Adrenal gland (tissue), 5 donors: ENCODE data around the gene EMP1.

Source experiments
- POLR2A ChIP-seq, 2 donors: fragments of 450-650 bp; IDR thresholded peaks; one replicate each; pipeline ENCODE4 v1.6.1; 2017; ENCODE audit warnings: antibody characterized with exemption in 2 of 2, mild to moderate bottlenecking in 2 of 2, moderate library complexity in 1 of 2
- TF ChIP-seq, protein P1 (sequence below), 6 experiments: fragments of 450-650 bp in 4 of 6; fragments of 200-600 bp in 2 of 6; sonication (generic) in 1 of 6; IDR thresholded peaks; 1 replicate in 5 of 6; 2 replicates in 1 of 6; pipeline versions ENCODE4 v1.5.1 to v1.8.0; 2016 to 2021; ENCODE audit warnings: antibody characterized with exemption in 6 of 6, mild to moderate bottlenecking in 2 of 6, moderate library complexity in 1 of 6
- donor health status: DM: no; HTN: no; CAD: no.

DNA sequence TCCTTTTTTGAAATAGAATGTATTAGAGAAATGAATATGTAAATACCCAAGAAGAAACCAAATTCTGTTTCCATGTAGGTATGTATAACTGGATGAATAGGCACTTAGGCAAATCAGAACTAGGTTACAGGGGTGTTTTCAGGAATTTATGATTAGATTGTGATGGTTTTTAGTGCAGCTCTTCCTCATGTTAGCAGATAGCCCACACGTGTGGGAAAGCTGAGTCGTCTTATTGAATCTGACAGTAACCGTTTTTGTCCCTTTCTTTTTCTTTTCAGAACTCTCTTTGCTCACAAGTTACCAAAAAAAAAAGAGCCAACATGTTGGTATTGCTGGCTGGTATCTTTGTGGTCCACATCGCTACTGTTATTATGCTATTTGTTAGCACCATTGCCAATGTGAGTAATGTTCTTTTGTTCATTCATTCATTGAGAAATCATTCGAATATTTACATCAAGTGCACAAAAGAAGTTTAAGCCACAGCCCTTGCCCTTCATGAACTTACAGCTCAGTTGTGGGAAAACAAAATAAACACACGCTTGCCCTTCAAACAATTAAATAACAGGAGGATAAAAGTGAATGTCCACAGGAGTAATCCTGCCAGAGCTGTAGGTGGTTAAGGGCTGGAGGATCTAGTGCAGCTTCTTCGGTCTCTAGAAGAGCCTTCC is 14.8 kb downstream of the EMP1 start:
- TF ChIP-seq, protein P1, sequence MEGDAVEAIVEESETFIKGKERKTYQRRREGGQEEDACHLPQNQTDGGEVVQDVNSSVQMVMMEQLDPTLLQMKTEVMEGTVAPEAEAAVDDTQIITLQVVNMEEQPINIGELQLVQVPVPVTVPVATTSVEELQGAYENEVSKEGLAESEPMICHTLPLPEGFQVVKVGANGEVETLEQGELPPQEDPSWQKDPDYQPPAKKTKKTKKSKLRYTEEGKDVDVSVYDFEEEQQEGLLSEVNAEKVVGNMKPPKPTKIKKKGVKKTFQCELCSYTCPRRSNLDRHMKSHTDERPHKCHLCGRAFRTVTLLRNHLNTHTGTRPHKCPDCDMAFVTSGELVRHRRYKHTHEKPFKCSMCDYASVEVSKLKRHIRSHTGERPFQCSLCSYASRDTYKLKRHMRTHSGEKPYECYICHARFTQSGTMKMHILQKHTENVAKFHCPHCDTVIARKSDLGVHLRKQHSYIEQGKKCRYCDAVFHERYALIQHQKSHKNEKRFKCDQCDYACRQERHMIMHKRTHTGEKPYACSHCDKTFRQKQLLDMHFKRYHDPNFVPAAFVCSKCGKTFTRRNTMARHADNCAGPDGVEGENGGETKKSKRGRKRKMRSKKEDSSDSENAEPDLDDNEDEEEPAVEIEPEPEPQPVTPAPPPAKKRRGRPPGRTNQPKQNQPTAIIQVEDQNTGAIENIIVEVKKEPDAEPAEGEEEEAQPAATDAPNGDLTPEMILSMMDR (IDR thresholded peaks at IDR 0.05), result no peak
- no peak for TF ChIP-seq POLR2A (IDR thresholded peaks at IDR 0.05)
